Stomach (tissue), 4 donors: ENCODE data around the gene SULF2.

Source experiments
- EP300 ChIP-seq: sonication (generic); formaldehyde crosslinking; IDR thresholded peaks from one replicate; pipeline ENCODE4 v1.6.1; 2017; ENCODE audit warnings: antibody characterized with exemption
- POLR2A ChIP-seq, 4 donors: fragments of 450-650 bp; IDR thresholded peaks; one replicate each; pipeline ENCODE4 v1.6.1; 2016; ENCODE audit warnings: antibody characterized with exemption in 4 of 4, control low read depth in 2 of 4, mild to moderate bottlenecking in 1 of 4, moderate library complexity in 1 of 4
- POLR2AphosphoS5 ChIP-seq, 3 donors: sonication (generic); formaldehyde crosslinking; IDR thresholded peaks; one replicate each; pipeline ENCODE4 v1.6.1; 2016; ENCODE audit warnings: antibody characterized with exemption in 3 of 3
- TF ChIP-seq, protein P1 (sequence below), 7 experiments: fragments of 450-650 bp in 4 of 7; fragments of 200-600 bp in 3 of 7; sonication (generic) in 3 of 7; IDR thresholded peaks; one replicate each; pipeline ENCODE4 v1.5.1; 2016 to 2019; ENCODE audit warnings: antibody characterized with exemption in 7 of 7, control low read depth in 2 of 7, mild to moderate bottlenecking in 1 of 7

DNA sequence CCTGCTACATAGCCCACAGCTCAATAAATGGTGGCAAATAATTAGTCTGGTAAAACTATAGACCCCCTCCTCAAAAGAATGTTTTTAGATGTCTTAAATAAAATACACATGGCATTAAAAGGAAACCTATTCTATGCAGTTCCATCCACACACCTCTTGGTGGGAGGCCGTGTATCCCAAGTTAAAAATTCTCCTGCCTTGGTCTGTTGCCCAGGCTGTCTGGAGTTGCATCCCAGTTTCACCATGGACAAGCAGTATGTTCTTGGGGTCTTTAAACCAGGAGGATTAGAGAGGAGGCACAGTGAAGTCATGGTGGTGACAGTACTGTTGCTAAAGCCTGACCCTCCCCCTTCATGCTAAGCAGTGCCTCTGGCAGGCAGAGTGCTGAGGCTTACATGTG is 95.5 kb downstream of the SULF2 start:
- TF ChIP-seq, protein P1, sequence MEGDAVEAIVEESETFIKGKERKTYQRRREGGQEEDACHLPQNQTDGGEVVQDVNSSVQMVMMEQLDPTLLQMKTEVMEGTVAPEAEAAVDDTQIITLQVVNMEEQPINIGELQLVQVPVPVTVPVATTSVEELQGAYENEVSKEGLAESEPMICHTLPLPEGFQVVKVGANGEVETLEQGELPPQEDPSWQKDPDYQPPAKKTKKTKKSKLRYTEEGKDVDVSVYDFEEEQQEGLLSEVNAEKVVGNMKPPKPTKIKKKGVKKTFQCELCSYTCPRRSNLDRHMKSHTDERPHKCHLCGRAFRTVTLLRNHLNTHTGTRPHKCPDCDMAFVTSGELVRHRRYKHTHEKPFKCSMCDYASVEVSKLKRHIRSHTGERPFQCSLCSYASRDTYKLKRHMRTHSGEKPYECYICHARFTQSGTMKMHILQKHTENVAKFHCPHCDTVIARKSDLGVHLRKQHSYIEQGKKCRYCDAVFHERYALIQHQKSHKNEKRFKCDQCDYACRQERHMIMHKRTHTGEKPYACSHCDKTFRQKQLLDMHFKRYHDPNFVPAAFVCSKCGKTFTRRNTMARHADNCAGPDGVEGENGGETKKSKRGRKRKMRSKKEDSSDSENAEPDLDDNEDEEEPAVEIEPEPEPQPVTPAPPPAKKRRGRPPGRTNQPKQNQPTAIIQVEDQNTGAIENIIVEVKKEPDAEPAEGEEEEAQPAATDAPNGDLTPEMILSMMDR (IDR thresholded peaks at IDR 0.05), result no peak
- TF ChIP-seq POLR2A (IDR thresholded peaks at IDR 0.05), result no peak
- no peak for TF ChIP-seq POLR2AphosphoS5 (IDR thresholded peaks at IDR 0.05)
- no peak for TF ChIP-seq EP300
